Effector memory CD4-positive, alpha-beta T cell (primary cell): ENCODE measurements around the gene PITPNM2.
"Not testable (repeated sequence)": the region's sequence is repeated elsewhere in the genome, so short reads cannot be mapped to it uniquely, and the experiment has no call there.

ENCODE experiments used
- DNase-seq, 3 donors: peaks; one replicate each; pipeline ENCODE4 v3.0.0-alpha.2; 2020
- H3K27ac ChIP-seq: 2 replicates; pipeline ENCODE4 v1.7.0; 2013; ENCODE audit warnings: mild to moderate bottlenecking, low read length, moderate library complexity; ENCODE audit not compliant: insufficient read depth, poor library complexity, severe bottlenecking
- H3K27me3 ChIP-seq: replicated peaks from 2 replicates; pipeline ENCODE4 v1.7.0; 2013; ENCODE audit warnings: mild to moderate bottlenecking, low read length; ENCODE audit not compliant: insufficient read depth, control insufficient read depth, poor library complexity, severe bottlenecking
- H3K36me3 ChIP-seq: 2 replicates; pipeline ENCODE4 v1.7.0; 2013; ENCODE audit warnings: mild to moderate bottlenecking, low read length, moderate library complexity; ENCODE audit not compliant: control insufficient read depth, insufficient read depth
- H3K4me1 ChIP-seq: 2 replicates; pipeline ENCODE4 v1.7.0; 2013; ENCODE audit warnings: low read length, mild to moderate bottlenecking; ENCODE audit not compliant: control insufficient read depth, insufficient read depth, poor library complexity, severe bottlenecking
- H3K4me3 ChIP-seq: 2 replicates; pipeline ENCODE4 v1.7.0; 2013; ENCODE audit warnings: low read length, low read depth, mild to moderate bottlenecking; ENCODE audit not compliant: insufficient read depth, poor library complexity, severe bottlenecking
- H3K9me3 ChIP-seq: 2 replicates; pipeline ENCODE4 v1.7.0; 2013; ENCODE audit warnings: mild to moderate bottlenecking, low read length, moderate library complexity; ENCODE audit not compliant: control insufficient read depth

PITPNM2 gene

DNA sequence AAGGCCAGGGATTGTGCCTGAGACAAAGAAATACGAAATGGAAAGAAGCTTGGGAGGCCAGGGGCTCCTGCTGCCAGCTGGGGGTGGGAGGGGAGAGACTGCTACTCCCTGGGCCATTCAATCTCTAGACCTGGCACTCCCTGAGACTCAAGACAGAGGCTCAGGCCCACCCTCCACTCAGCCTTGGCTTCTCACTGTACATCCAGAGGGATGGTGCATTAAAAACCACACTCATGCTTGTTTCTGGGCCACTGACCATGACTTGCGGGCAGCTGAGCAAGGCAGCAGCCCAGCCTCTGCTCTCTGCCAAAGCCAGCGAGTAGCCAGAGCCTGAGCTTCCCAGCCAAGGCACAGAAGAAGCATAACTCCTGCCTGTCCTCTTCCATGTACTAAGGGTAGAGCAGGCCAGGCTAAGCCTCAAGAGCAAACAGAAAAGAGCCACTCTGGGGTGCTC is 41.5 kb downstream of the PITPNM2 start:
- H3K4me3 ChIP-seq: no peak overlapping the region
- H3K27ac ChIP-seq: no peak overlapping the region
- no peaks in the 10 kb centered on the region for H3K27me3 ChIP-seq
- no peaks in the 10 kb centered on the region for H3K9me3 ChIP-seq
- no peaks in the 10 kb centered on the region for H3K36me3 ChIP-seq
- DNase-seq: no peak
- H3K4me1 ChIP-seq: peaks cover 22% of the 10 kb centered on the region

DNA sequence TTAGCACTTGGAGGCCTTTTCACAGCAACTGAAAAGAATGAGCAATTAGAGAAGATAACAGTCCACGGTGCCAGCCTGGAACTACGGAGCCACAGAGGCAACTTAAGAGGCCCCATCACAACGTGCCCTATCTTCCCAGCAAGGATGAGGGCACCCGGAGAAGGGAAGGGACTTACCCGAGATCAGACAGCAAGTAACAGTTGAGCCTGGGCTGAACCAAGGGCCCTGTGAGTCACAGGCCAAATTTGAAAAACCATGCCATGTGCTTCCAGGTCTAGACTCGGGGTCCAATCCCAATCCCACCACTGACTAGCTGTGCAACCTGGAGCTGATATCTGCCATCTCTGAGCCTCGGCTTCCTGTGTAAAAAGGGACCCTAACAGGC is 42.2 kb downstream of the PITPNM2 start:
- Histone ChIP-seq H3K27ac (no peak overlapping the region), H3K9me3 (no peaks in the 10 kb centered on the region), H3K27me3 (no peaks in the 10 kb centered on the region), H3K4me3 (no peak overlapping the region), H3K4me1 (peaks cover 22% of the 10 kb centered on the region), H3K36me3 (no peaks in the 10 kb centered on the region)
- DNase-seq: no peak

DNA sequence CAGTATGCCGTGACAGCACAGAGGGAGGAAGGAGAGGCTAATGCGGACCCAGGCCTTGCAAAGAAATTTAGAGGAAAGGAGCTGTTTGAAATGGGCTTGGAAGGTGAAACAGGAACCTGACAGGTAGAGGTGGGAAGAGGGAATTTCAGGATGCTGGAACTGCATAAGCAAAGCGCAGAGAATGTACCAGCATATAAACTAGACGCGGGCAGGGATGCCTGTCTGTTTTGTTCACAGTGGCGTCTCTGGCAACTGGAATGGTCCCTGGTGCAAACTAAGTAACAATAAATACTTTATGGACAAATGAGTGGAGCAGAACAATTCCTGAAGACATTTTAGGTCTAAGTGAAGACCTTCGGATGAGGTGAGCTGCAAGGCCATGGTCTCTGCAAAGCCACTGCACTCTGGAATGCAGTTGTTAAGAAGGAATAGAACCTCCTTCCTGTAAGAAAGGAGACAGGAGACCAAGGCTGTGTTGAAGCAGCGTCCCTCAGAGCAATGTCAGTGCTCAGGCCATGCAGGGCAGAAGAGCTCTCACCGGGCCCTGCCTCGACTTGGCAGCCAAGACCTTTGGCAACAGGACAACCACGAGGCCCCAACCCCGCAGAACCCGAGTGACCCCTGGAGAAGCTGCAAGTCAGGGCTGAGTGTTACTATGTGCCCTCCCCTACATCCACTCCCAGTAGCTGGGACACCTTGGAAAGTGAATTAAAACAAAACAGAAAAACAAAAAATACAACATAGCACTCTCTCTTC is 42.8 kb downstream of the PITPNM2 start:
- no peaks in the 10 kb centered on the region for H3K27me3 ChIP-seq
- peaks cover 22% of the 10 kb centered on the region for H3K4me1 ChIP-seq
- no peak for DNase-seq
- no peak overlapping the region for H3K4me3 ChIP-seq
- no peak overlapping the region for H3K27ac ChIP-seq
- H3K9me3 ChIP-seq: no peaks in the 10 kb centered on the region
- H3K36me3 ChIP-seq: no peaks in the 10 kb centered on the region

DNA sequence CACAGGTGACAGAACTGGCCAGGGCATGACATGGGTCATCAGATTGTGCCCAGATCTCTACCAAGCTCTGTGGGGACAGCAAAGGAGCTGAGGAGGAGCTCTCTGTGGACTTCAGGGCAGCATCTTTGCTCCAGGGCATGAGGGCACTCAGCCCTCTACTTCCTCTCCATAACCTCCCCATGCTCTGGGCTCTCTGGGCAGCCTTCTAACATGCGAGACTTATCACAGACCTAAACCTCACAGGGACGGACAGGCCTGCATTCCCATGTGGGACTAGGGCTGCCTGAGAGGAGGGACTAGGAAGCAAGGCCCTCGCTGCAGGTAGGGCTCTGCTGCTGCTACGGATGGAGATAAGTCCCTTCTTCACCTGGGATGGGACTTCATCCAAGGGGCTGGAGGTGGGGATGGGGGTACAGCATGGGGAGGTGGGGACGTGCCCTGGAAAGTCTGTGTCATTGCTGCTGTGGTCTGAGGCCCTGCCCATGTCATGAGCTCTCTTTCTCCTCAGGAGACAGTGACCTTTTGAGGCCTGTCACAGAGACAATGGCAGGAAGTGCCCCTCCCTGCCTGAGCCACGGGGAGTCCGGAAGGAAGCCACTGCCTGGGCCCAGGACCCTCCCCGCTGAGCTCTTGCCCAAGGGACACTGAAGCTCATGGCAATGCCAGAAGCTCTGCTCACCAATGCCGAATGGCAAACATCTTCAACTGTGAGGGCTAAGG is 44.1 kb downstream of the PITPNM2 start:
- H3K27ac ChIP-seq: peak overlapping the region; percentile 23
- no peaks in the 10 kb centered on the region for H3K9me3 ChIP-seq
- H3K36me3 ChIP-seq: no peaks in the 10 kb centered on the region
- peak; percentile 5 to 25 (median 6) for DNase-seq
- H3K4me3 ChIP-seq: peak overlapping the region; percentile 16
- peaks cover 22% of the 10 kb centered on the region for H3K4me1 ChIP-seq
- H3K27me3 ChIP-seq: no peaks in the 10 kb centered on the region

DNA sequence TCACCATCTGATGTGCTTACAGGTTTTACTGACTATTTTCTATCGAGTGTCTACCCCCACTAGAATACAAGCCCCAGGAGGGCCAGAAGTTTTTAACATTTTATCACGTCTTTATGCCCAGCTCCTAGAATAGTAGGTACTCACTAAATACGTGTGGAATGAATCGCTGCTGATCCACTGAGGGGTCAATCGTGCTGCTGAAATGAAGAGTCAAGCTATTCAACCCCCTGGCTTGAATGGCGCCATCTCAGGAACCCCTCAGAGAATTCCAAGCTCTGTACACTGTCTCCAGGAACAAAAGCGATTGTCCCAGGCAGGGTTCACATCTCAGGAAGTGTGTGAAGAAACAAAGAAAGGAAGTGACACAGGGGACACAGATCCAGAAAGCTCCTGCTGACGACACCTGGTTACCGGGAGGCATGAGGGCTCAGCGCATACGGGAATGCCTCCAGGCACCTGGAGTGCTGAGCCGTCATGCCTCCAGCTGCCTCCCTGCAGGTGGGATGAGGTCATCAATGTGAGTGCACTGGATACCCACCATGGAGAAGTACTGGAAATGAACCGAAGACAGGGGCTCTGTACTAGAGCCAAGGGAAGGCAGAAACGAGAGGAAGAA is 45.6 kb downstream of the PITPNM2 start:
- Histone ChIP-seq H3K4me1 (peaks cover 22% of the 10 kb centered on the region), H3K27ac (no peak overlapping the region), H3K36me3 (no peaks in the 10 kb centered on the region), H3K9me3 (no peaks in the 10 kb centered on the region), H3K4me3 (no peak overlapping the region), H3K27me3 (no peaks in the 10 kb centered on the region)
- DNase-seq: no peak

DNA sequence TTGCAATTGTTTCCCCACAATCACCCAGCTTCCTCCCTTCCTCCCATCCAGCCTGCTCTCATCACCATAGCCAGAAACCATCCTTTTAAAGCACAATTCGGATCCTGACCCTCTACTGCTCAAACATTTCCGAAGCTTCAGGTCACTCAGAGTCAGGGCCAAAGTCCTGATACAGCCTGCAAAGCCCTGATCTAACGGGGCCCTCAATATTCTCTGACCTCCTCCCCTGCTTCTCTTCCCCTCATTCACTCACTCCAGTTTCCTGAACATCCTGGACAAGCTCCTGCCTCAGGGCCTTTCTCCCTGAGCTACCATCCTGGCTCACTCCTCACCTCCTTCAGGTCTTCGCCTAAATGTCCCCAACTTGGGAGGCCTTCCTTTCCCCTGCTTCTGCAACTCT is 46.1 kb downstream of the PITPNM2 start:
- no peak overlapping the region for H3K27ac ChIP-seq
- H3K36me3 ChIP-seq: no peaks in the 10 kb centered on the region
- peaks cover 22% of the 10 kb centered on the region for H3K4me1 ChIP-seq
- no peaks in the 10 kb centered on the region for H3K27me3 ChIP-seq
- DNase-seq: no peak
- H3K9me3 ChIP-seq: no peaks in the 10 kb centered on the region
- H3K4me3 ChIP-seq: no peak overlapping the region

DNA sequence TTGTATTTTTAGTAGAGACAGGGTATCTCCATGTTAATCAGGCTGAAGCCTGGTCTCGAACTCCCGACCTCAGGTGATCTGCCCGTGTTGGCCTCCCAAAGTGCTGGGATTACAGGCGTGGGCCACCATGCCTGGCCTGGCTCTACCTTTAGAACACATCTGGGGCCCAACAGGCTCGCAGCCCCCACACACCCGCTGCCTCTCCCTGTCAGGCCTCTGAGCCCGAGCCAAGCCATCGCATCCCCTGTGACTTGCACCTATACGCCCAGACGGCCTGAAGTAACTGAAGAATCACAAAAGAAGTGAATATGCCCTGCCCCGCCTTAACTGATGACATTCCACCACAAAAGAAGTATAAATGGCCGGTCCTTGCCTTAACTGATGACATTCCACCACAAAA is 46.8 kb downstream of the PITPNM2 start:
- not testable (repeated sequence) for H3K9me3 ChIP-seq, DNase-seq, H3K36me3 ChIP-seq, H3K27ac ChIP-seq, H3K27me3 ChIP-seq, H3K4me3 ChIP-seq
- peaks cover 22% of the 10 kb centered on the region for H3K4me1 ChIP-seq

DNA sequence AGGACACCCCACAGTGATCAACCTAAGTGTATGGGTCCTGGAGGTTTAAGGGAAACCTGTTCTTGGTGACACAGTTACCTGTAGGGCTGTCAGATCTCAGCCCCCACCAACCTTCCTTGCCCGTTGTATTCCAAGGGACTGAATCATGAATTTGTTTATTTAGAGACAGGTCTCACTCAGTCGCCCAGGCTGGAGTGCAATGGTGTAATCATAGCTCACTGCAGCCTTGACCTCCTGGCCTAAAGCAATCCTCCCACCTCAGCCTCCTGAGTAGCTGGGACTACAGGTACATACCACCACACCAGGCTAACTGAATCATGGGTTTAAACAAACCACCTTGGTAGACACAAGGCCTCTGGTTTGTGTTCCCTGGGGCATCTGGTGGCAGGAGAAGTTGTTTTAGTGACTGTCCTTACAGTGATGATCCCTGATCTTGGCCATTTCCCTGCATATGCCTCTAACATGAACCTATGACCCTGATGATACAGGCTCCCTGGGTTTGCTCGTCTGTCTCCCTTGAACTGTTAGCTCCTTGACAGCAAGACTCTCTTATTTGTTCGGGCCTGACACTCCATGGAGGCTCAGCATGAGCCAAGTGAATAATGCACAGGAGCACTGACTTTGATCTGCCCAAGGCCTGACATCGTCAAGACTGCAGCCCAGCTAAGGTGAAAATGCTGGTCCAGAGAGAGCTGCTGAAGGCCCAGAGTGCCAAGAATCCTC is 47.9 kb downstream of the PITPNM2 start:
- H3K27me3 ChIP-seq: no peaks in the 10 kb centered on the region
- no peaks in the 10 kb centered on the region for H3K36me3 ChIP-seq
- H3K4me1 ChIP-seq: peaks cover 22% of the 10 kb centered on the region
- H3K4me3 ChIP-seq: no peak overlapping the region
- H3K27ac ChIP-seq: no peak overlapping the region
- no peak for DNase-seq
- no peaks in the 10 kb centered on the region for H3K9me3 ChIP-seq

DNA sequence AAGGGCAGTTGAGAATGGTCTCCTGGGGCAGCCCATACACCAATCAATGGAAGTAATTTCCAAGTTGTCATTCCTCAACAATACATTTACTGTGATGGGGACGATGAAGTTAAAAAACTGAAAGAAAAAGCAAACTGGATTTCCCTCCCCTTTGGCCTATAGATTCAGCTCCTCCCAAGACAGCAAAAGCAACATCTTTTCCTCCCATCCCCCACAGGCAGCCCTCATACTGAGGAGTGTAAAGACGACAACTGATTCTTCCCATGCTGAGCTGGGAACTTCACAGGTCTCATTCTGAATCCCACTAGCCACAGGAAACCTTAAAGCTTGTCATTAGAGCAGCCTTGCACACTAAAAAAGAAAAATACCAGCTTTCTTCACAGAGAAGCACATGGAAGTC is 48.5 kb downstream of the PITPNM2 start:
- Histone ChIP-seq H3K36me3 (no peaks in the 10 kb centered on the region), H3K4me3 (no peak overlapping the region), H3K27me3 (no peaks in the 10 kb centered on the region), H3K4me1 (peaks cover 17% of the 10 kb centered on the region), H3K27ac (no peak overlapping the region), H3K9me3 (no peaks in the 10 kb centered on the region)
- no peak for DNase-seq
